Measurements from ENCODE around the gene MMP11.

MMP11 gene

DNA sequence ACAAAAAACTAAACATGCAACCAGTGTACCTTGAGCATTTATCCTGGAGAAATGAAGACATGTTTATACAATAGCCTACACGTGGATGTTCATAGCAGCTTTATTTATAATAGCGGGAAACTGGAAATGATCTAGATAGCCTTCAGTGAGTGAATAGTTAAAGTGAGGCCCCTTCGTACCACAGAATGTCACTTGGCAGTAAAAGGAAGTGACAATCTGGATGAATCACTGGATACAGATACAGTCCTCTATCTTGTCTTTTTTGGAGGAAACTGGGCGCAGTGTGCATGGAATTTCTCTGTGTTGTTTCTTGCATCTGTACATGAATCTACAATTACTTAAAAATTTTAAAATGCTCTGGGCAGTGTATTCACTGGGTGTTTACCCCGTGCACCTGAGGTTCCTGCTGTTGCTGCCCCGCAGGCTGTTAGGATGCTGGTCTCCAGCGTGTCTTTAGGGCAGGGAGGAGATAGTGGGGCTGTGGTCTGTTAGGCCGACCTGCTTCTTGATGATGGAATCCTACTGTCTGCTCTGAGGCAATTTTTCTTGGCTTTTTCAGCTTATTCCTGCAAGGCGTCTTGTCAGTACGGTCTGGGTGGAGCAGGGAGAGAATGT lies 43.0 kb downstream of the MMP11 start:
- DNase-seq, result no peak
- TF ChIP-seq GATA1 (IDR thresholded peaks at IDR 0.05; ENCODE audit: low read depth, low read length) (no peak), POLR2A (IDR thresholded peaks at IDR 0.05; ENCODE audit: low read length) (no peak)

- no peak for DNase-seq
- TF ChIP-seq POLR2A (IDR thresholded peaks at IDR 0.05; ENCODE audit: low read length) (no peak), GATA1 (IDR thresholded peaks at IDR 0.05; ENCODE audit: low read depth, low read length) (no peak)
Measured at GRCh38 chr22:23816156-23816976, 43.7 kb downstream of the MMP11 start.

DNA sequence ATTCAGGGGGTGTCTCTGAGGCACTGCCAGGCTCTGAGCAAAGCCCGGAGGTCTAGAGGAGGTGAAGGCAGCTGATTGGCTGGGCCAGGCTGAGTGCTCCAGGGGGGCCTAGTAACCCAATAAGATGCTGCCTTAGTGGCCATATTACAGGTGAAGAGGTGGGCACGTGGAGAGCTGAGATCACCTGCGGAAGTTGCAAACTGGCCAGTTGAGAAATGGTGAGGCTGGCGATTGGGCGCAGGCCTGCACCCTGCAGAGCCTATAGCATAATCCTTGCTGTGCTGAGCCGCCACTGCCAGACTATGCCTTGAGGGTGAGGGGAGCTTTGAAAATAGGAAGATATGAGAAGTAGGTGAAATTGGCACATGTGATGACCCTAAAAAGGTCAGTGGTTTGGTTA lies 44.5 kb downstream of the MMP11 start:
- TF ChIP-seq GATA1 (IDR thresholded peaks at IDR 0.05; ENCODE audit: low read depth, low read length) (no peak), POLR2A (IDR thresholded peaks at IDR 0.05; ENCODE audit: low read length) (no peak)
- no peak for DNase-seq

DNA sequence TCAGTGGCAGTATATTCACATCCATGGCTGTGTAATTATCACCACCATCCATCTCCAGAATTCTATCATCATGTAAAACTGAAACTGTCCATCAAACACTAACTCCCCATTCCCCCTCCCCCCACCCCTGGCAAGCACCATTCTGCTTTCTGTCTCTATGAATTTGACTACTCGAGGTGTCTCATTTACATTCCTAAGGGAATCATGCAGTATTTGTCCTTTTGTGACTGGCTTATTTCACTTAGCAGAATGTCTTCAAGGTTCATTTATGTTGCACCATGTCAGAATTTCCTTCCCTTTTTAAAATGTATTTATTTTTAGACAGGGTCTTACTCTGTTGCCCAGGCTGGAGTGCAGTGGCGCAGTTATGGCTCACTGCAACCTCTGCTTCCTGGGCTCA lies 45.9 kb downstream of the MMP11 start:
- DNase-seq, result no peak
- no peak for TF ChIP-seq GATA1 (IDR thresholded peaks at IDR 0.05; ENCODE audit: low read depth, low read length)
- TF ChIP-seq POLR2A (IDR thresholded peaks at IDR 0.05; ENCODE audit: low read length), result no peak

DNA sequence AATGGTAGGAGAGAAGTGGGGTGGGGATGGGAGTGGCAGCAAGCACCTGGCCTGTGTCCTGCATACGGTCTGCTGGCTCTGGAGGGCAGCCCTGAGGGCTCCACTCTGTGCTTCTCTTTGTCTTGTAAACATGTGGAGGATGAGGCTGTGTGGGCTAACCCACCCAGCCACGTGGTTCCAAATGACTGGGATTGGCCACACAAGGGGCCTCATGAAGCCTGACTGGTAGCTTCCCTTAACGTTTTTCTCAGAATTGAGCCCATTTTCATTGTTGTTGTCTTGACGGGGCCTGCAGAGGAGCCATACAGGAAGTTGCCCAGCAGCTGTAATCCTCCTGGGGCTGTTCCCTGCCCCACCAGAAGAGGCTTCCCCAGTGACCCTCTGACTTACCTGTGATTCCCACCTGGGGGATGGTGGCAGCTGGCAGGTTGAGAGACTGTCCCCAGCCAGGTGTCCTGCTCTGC lies 48.1 kb downstream of the MMP11 start:
- TF ChIP-seq POLR2A (IDR thresholded peaks at IDR 0.05; ENCODE audit: low read length) (no peak), GATA1 (IDR thresholded peaks at IDR 0.05; ENCODE audit: low read depth, low read length) (no peak)
- DNase-seq, result no peak

DNA sequence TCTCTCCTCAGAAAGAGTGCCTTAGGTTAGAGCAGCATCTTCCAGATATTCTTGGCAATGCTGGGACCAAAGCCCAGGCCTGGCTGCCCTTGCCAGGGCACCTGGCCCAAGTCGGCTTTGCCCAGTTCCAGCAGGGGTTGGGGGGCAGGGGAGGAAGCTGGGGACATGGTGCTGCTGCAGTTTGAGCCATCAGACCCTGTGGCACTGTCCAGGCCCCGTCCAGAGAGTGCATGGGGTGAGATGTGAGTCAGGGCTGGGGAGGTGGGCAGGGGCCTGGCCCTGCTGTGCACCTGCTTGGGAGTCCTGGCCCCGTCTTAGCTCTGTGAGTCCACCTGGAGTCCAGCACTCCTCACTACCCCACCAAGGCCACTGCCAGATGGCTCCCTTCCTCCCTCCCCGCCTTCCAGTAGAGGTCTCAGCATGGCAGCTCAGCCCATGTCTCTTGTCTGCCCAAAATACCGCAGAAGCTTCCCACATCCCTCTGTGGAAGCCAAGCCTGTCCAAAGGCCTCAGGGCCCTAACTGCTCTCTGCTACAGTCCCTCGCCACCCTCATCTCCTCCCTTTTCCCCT lies 49.5 kb downstream of the MMP11 start:
- TF ChIP-seq POLR2A (IDR thresholded peaks at IDR 0.05; ENCODE audit: low read length) (no peak), GATA1 (IDR thresholded peaks at IDR 0.05; ENCODE audit: low read depth, low read length) (no peak)
- DNase-seq, result no peak

DNA sequence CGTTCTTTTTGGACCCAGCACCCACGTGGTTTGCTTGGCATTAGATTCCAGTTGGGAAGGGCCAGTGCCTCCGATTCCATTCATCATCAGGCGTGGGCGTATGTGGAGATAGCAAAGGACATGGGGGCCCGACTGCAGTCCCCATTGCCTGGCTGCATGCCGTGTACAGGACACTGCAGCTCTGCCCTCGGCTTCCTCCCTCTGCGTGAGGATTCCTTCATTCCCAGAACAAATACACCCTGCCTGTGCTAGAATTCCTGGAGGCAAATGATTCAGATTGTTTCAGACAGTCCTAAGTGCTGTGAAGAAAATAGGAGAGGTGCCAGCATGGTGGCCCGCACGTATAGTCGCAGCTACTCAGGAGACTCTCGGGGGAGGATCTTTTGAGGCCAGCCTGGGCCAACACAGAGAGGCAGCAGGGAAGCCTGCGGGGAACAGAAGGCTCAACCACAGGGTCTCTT lies 50.7 kb downstream of the MMP11 start:
- no peak for DNase-seq
- TF ChIP-seq GATA1 (IDR thresholded peaks at IDR 0.05; ENCODE audit: low read depth, low read length) (no peak), POLR2A (IDR thresholded peaks at IDR 0.05; ENCODE audit: low read length) (no peak)

- no peak for TF ChIP-seq POLR2A (IDR thresholded peaks at IDR 0.05; ENCODE audit: low read length)
- no peak for TF ChIP-seq GATA1 (IDR thresholded peaks at IDR 0.05; ENCODE audit: low read depth, low read length)
- no peak for DNase-seq
Measured at GRCh38 chr22:23824476-23825245, 52.0 kb downstream of the MMP11 start.

GRCh38 chr22:23825246-23825905 lies 52.7 kb downstream of the MMP11 start:
- DNase-seq, result no peak
- TF ChIP-seq GATA1 (IDR thresholded peaks at IDR 0.05; ENCODE audit: low read depth, low read length) (no peak), POLR2A (IDR thresholded peaks at IDR 0.05; ENCODE audit: low read length) (no peak)

DNA sequence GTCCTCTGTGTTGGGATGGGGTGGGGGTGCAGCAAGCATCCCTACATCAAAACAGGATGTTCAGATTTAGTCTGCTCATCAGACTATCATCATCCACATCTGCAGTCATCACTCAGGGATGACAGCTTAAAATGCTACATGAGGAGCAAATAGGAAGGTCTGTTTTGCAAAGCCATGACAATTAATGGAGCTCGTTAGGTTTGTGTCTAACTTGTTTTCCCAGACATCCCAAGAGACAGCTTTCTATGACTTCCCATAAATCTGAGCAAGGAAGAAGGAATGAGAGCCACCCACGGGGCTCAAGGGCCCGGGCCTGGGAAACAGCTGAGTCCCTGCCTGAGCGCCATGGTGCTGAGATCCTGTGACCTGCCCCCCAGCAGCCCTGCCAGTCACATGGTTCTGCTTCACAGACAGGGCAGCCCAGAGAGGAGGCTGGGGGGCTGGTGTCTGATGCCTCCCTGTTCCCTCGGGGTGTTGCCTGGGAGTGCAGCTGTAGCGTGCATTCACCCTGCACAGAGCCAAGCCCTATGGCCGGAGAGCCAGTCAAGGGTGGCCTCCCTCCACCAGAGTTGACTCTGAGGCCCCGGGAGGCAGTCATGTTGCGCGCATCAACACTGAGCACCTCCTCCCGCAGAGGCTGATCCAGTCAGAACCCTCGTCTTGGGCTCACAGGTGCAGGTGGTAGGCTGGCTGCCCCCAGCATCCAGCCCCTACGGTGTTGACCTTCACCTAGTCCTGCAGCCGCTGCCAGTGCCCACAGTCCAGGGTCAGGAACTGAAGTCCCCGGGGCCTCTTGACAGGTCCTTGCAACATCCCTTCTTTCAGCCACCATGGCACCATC lies 54.1 kb downstream of the MMP11 start:
- TF ChIP-seq GATA1 (IDR thresholded peaks at IDR 0.05; ENCODE audit: low read depth, low read length) (no peak), POLR2A (IDR thresholded peaks at IDR 0.05; ENCODE audit: low read length) (no peak)

DNA sequence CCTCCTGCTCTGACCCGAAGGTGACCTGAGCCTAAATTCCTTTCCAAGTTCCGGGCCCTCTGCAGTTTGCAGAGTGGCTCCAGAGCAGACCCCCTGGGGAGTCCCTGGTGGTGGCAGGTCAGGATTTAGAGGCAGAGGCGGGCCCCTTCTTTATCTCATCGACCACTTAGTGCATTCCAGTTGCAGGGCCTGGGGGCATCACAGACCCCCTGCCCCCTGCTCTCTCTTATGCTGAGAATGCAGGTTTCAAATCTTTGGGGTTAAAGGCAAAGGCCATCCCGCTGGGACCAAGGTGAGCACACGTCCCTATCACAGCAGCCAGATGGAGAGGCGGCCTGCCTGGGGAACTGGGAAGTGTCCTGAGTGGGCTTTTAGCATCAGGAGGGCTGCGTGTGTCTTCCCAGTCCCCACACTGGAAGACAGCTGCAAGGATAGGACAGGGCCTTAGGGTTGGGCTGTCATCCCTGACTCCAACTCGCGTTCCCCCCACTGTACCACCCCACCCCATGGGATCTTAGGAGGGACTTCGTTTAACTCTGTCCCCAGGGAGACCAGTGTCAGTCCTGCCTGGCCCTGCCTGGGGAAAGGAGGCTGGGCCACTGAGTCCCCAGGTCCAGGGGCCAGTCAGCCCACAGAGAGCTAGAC lies 54.8 kb downstream of the MMP11 start:
- DNase-seq, result no peak
- TF ChIP-seq POLR2A (IDR thresholded peaks at IDR 0.05; ENCODE audit: low read length) (no peak), GATA1 (IDR thresholded peaks at IDR 0.05; ENCODE audit: low read depth, low read length) (no peak)

More for the DNA sequence above, 54.1 kb downstream of the MMP11 start:
- DNase-seq, result no peak
